AG10803 (cell line): ENCODE data around the gene CDC123.
"Not testable (repeated sequence)": the region's sequence is repeated elsewhere in the genome, so short reads cannot be mapped to it uniquely, and the experiment has no call there.

ENCODE experiments used
- DNase-seq: peaks from one replicate; pipeline ENCODE4 v3.0.0; 2010; ENCODE audit warnings: low read depth
- H3K4me3 ChIP-seq: 2 replicates; pipeline ENCODE4 v1.5.1; 2011; ENCODE audit warnings: mild to moderate bottlenecking, low read length, control low read depth
- CTCF ChIP-seq: conservative IDR thresholded peaks from 2 replicates; pipeline ENCODE4 v1.5.1; 2011; ENCODE audit warnings: mild to moderate bottlenecking, low read length, control low read depth, inconsistent platforms

The CDC123 gene

GRCh38 chr10:12213621-12214020, 17.6 kb downstream of the CDC123 start:
- no peak for TF ChIP-seq CTCF
- no peak overlapping the region for H3K4me3 ChIP-seq
- DNase-seq: no peak

GRCh38 chr10:12214093-12214492, 18.1 kb downstream of the CDC123 start:
- H3K4me3 ChIP-seq: no peak overlapping the region
- no peak for TF ChIP-seq CTCF
- DNase-seq: no peak

GRCh38 chr10:12214763-12215218, 18.8 kb downstream of the CDC123 start:
- no peak overlapping the region for H3K4me3 ChIP-seq
- TF ChIP-seq CTCF: peak; percentile 70
- DNase-seq: peak; percentile 77

- no peak for DNase-seq
- no peak overlapping the region for H3K4me3 ChIP-seq
- TF ChIP-seq CTCF: no peak
These were observed 23.0 kb downstream of the CDC123 start for GRCh38 chr10:12218991-12219390.

- TF ChIP-seq CTCF: no peak
- no peak for DNase-seq
- no peak overlapping the region for H3K4me3 ChIP-seq
These were observed 25.6 kb downstream of the CDC123 start for GRCh38 chr10:12221323-12222298.

- no peak for TF ChIP-seq CTCF
- H3K4me3 ChIP-seq: no peak overlapping the region
- DNase-seq: no peak
These were observed 29.5 kb downstream of the CDC123 start for GRCh38 chr10:12225444-12225843.

- H3K4me3 ChIP-seq, DNase-seq: not testable (repeated sequence)
These were observed 30.4 kb downstream of the CDC123 start for GRCh38 chr10:12226438-12226837.
